Measurements from ENCODE around the gene TMEM184C. TPM values are rescaled to one million over a fixed set of nuclear protein-coding genes. Genes with fewer than 3 reads are reported as not detected.

The TMEM184C gene
- total and polyA plus RNA-seq, 2 of the 8 experiments (the other 6 are each of a cell fraction or from before 2014, with no cell fraction given): 11.1 to 42.4 TPM

DNA sequence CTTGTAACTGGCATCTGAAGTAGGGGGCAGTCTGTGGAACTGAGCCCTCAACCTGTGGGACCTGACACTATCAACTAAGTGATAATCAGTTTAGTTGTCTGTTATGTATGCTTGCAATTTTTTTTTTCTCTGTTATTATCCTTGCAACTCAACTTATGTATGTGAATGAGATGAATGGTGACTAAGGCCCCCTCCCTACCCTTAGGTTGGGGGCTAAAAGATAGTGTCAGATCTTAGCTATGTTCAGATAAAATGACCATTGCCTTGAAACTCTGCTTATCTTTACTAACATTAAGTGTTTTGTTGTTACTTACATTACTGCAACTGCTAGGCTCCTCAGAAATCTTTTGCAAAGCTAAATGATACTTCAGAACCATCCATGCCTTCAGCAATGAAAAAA, 31.5 kb downstream of the TMEM184C start:
- Histone ChIP-seq H2BK15ac (ENCODE audit: low read length) (no peak overlapping the region), H3K27ac (ENCODE audit: low read depth, low read length) (no peak overlapping the region), H4K8ac (ENCODE audit: extremely low read depth, insufficient read depth, low read length) (no peak overlapping the region), H3K79me1 (ENCODE audit: low read depth, low read length) (no peaks in the 10 kb centered on the region; the same call in 1 of the 2 replicates), H3K27me3 (replicated peaks in 1 of 4; ENCODE audit: control insufficient read depth in 3 of 4, extremely low read depth in 1 of 4, insufficient read depth in 3 of 4, low read length in 3 of 4) (no peaks in the 10 kb centered on the region), H4K91ac (replicated peaks; ENCODE audit: insufficient read length, low read length) (no peak overlapping the region), H3K4me2 (ENCODE audit: insufficient read depth in 1 of 2, low read depth in 2 of 2, low read length in 2 of 2) (no peak overlapping the region), H2BK12ac (ENCODE audit: low read depth, low read length) (no peak overlapping the region), H3K4ac (replicated peaks; ENCODE audit: insufficient read length, low read depth, low read length) (no peak overlapping the region), H3K18ac (ENCODE audit: extremely low read depth, low read length) (no peak overlapping the region), H3K56ac (replicated peaks; ENCODE audit: insufficient read length, low read depth, low read length) (no peak overlapping the region), H3K4me3 (ENCODE audit: extremely low read depth in 1 of 4, insufficient read depth in 2 of 4, low read depth in 3 of 4, low read length in 4 of 4) (no peak overlapping the region), H2BK120ac (replicated peaks; ENCODE audit: low read depth, low read length) (no peak overlapping the region), H2AFZ (ENCODE audit: low read length) (no peak overlapping the region), H3K79me2 (ENCODE audit: control insufficient read depth in 1 of 2, insufficient read depth in 2 of 2, low read length in 2 of 2) (peaks cover 0 to 12% of the 10 kb centered on the region in 2 experiments; a peak in 2 of 4 replicates), H3K9me3 (ENCODE audit: insufficient read depth in 2 of 2, low read depth in 1 of 2, low read length in 1 of 2) (no peaks in the 10 kb centered on the region), H3K4me1 (replicated peaks in 1 of 4; ENCODE audit: control insufficient read depth in 3 of 4, insufficient read depth in 4 of 4, low read length in 3 of 4) (peaks cover 0 to 3% (median 0%) of the 10 kb centered on the region in 4 experiments; a peak in 1 of 7 replicates), H2BK20ac (ENCODE audit: low read length) (no peak overlapping the region), H3K9ac (replicated peaks in 1 of 4; ENCODE audit: extremely low read depth in 1 of 4, low read depth in 3 of 4, low read length in 3 of 4) (no peak overlapping the region), H3K23me2 (ENCODE audit: low read depth, low read length) (no peaks in the 10 kb centered on the region), H2AK5ac (ENCODE audit: low read depth, low read length) (no peak overlapping the region), H4K5ac (ENCODE audit: insufficient read length, low read depth, low read length) (no peak overlapping the region), H4K20me1 (replicated peaks in 1 of 2; ENCODE audit: control insufficient read depth in 1 of 2, insufficient read depth in 2 of 2, low read length in 2 of 2) (no peaks in the 10 kb centered on the region), H3K14ac (ENCODE audit: insufficient read length) (no peak overlapping the region), H3K23ac (ENCODE audit: insufficient read length) (no peak overlapping the region), H3K36me3 (ENCODE audit: control insufficient read depth in 2 of 4, insufficient read depth in 4 of 4, low read length in 3 of 4) (peaks cover 0 to 11% (median 4%) of the 10 kb centered on the region in 4 experiments; a peak in 3 of 8 replicates), H2BK5ac (ENCODE audit: low read depth, low read length) (no peak overlapping the region)
- ChIA-PET POLR2A (ENCODE audit: partially characterized antibody) (no interaction called here), CTCF (ENCODE audit: partially characterized antibody) (interaction anchor here (0.6 to 2.0 kb wide), 5 partner anchors 8 to 218 kb away, joined by 3 to 9 read pairs (median 4); no protein-coding TSS in a partner anchor)
- no peak for FAIRE-seq
- no peak for DNase-seq (ENCODE audit: low read depth in 1 of 2, low spot score in 2 of 2)
- no peak for TF ChIP-seq BACH1 (IDR thresholded peaks at IDR 0.05; ENCODE audit: low read length)
- no peak for TF ChIP-seq RXRA (IDR thresholded peaks at IDR 0.05; ENCODE audit: insufficient read depth, low read depth, low read length)
- no peak for TF ChIP-seq TAF1 (IDR thresholded peaks at IDR 0.05; ENCODE audit: low read depth, low read length)
- TF ChIP-seq GTF2F1 (IDR thresholded peaks at IDR 0.05; ENCODE audit: borderline replicate concordance, low read depth, low read length): no peak
- TF ChIP-seq, protein P1, sequence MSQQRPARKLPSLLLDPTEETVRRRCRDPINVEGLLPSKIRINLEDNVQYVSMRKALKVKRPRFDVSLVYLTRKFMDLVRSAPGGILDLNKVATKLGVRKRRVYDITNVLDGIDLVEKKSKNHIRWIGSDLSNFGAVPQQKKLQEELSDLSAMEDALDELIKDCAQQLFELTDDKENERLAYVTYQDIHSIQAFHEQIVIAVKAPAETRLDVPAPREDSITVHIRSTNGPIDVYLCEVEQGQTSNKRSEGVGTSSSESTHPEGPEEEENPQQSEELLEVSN (IDR thresholded peaks at IDR 0.05): no peak
- no peak for TF ChIP-seq SIN3A (conservative IDR thresholded peaks at IDR 0.05 in 1 of 2, IDR thresholded peaks at IDR 0.05 in 1 of 2; ENCODE audit: low read depth in 1 of 2, low read length in 2 of 2)
- no peak for TF ChIP-seq TEAD4 (IDR thresholded peaks at IDR 0.05; ENCODE audit: low read depth, low read length)
- no peak for TF ChIP-seq ASH2L (IDR thresholded peaks at IDR 0.05; ENCODE audit: low read length)
- no peak for TF ChIP-seq GABPA (IDR thresholded peaks at IDR 0.05; ENCODE audit: borderline replicate concordance, insufficient read depth, low read length)
- TF ChIP-seq FOSL1 (IDR thresholded peaks at IDR 0.05; ENCODE audit: insufficient read depth, low read depth, low read length): no peak
- no peak for TF ChIP-seq SRF (IDR thresholded peaks at IDR 0.05; ENCODE audit: low read depth, low read length)
- no peak for TF ChIP-seq MAFK (IDR thresholded peaks at IDR 0.05; ENCODE audit: low read depth, low read length)
- no peak for TF ChIP-seq TBP (IDR thresholded peaks at IDR 0.05; ENCODE audit: low read depth, low read length)
- no peak for TF ChIP-seq EP300 (IDR thresholded peaks at IDR 0.05; ENCODE audit: borderline replicate concordance in 1 of 2, low read depth in 2 of 2, low read length in 2 of 2)

All from H1 (cell line).